HepG2 (cell line): ENCODE data around the gene TRAPPC12. TPM values are rescaled to one million over a fixed set of nuclear protein-coding genes. Genes with fewer than 3 reads are reported as not detected.

Experiments used
- ATAC-seq: fragments of 200-7000 bp; cut with Tn5 transposase; 3 replicates; pipeline ENCODE4 v1.9.1; 2020; ENCODE audit warnings: mild to moderate bottlenecking, moderate library complexity
- BruUV-seq: library from RNA; stranded (reverse); fragments of 400-500 nt; replicated peaks from 2 replicates; lab custom pipeline; 2021; lab: Mats Ljungman, UMichigan
- CTCF ChIA-PET: fragments of 300-600 bp; formaldehyde crosslinking; extraction: SDS; loops from one replicate; lab custom pipeline; 2021; ENCODE audit warnings: low total read pairs, inconsistent platforms, low intra/inter-chr PET ratio; lab: Yijun Ruan, JAX
- POLR2A ChIA-PET: fragments of 350-600 bp; sonication (Branson Sonifier 250); formaldehyde crosslinking; loops from one replicate; lab custom pipeline; 2020; ENCODE audit warnings: antibody characterized with exemption, inconsistent platforms; lab: Yijun Ruan, JAX
- DNase-seq: peaks from one replicate; pipeline ENCODE4 v3.0.0-alpha.2; 2015; ENCODE audit warnings: low spot score
- FAIRE-seq: peaks from 3 replicates; lab custom pipeline; 2011; peaks lifted over from hg19 to GRCh38; lab: Jason Lieb, UNC
- H2AFZ ChIP-seq: one replicate; pipeline ENCODE4 v1.6.1; 2011; ENCODE audit warnings: low read length, inconsistent platforms
- H3K27ac ChIP-seq: fragments of 300-600 bp; 3 replicates; pipeline ENCODE4 v1.8.0; 2011; ENCODE audit warnings: mixed run types, mild to moderate bottlenecking, mixed read lengths, low read length, inconsistent platforms; ENCODE audit not compliant: insufficient read depth; ENCODE audit errors: extremely low read length
- H3K27me3 ChIP-seq, 2 experiments: fragments of 200-600 bp in 1 of 2; 2 replicates in 1 of 2; 3 replicates in 1 of 2; pipeline versions ENCODE4 v1.6.0 to v1.8.0; 2011; ENCODE audit warnings: low read length in 2 of 2, mild to moderate bottlenecking in 2 of 2, moderate library complexity in 2 of 2, inconsistent platforms in 1 of 2; ENCODE audit not compliant: insufficient read depth in 2 of 2, control insufficient read depth in 1 of 2
- H3K36me3 ChIP-seq, 2 experiments: fragments of 200-600 bp in 1 of 2; replicated peaks in 1 of 2; 2 replicates in 1 of 2; 3 replicates in 1 of 2; pipeline versions ENCODE4 v1.5.1 to v1.8.0; 2011; ENCODE audit warnings: low read length in 2 of 2, inconsistent platforms in 1 of 2; ENCODE audit not compliant: insufficient read depth in 2 of 2, control insufficient read depth in 1 of 2
- H3K4me1 ChIP-seq: 2 replicates; pipeline ENCODE4 v1.5.1; 2012; ENCODE audit warnings: low read length, inconsistent platforms; ENCODE audit not compliant: insufficient read depth
- H3K4me2 ChIP-seq: 2 replicates; pipeline ENCODE4 v1.6.0; 2011; ENCODE audit warnings: low read depth, low read length, inconsistent platforms
- H3K4me3 ChIP-seq, 3 experiments: fragments of 200-600 bp in 1 of 3; sonication (generic), shearing (Covaris generic) in 1 of 3; replicated peaks in 1 of 3; 2 replicates each; pipeline ENCODE4 v1.5.1; 2011 to 2016; ENCODE audit warnings: low read length in 3 of 3, inconsistent platforms in 2 of 3, low read depth in 2 of 3, mild to moderate bottlenecking in 2 of 3, control low read depth in 1 of 3, mixed read lengths in 1 of 3; ENCODE audit not compliant: insufficient read depth in 1 of 3
- H3K79me2 ChIP-seq: one replicate; pipeline ENCODE4 v1.6.1; 2011; ENCODE audit warnings: low read length, inconsistent platforms; ENCODE audit not compliant: insufficient read depth
- H3K9ac ChIP-seq: 2 replicates; pipeline ENCODE4 v1.6.0; 2011; ENCODE audit warnings: mild to moderate bottlenecking, low read depth, low read length, inconsistent platforms; ENCODE audit not compliant: insufficient read depth
- H3K9me3 ChIP-seq: 2 replicates; pipeline ENCODE4 v1.5.1; 2012; ENCODE audit warnings: mild to moderate bottlenecking, low read length
- H4K20me1 ChIP-seq: 2 replicates; pipeline ENCODE4 v1.6.0; 2011; ENCODE audit warnings: inconsistent platforms, mild to moderate bottlenecking, low read length, moderate library complexity; ENCODE audit not compliant: insufficient read depth
- AGO1 ChIP-seq: fragments of 200-400 bp; formaldehyde crosslinking; IDR thresholded peaks from 2 replicates; pipeline ENCODE4 v1.6.1; 2017; ENCODE audit warnings: mild to moderate bottlenecking, low read depth, low read length, moderate library complexity; ENCODE audit not compliant: poor library complexity, severe bottlenecking
- CHD2 ChIP-seq: IDR thresholded peaks from 2 replicates; pipeline ENCODE4 v1.6.1; 2011; ENCODE audit warnings: low read depth, low read length, improper control_type of control experiment
- EHMT2 ChIP-seq: fragments of 200-600 bp; sonication (generic); IDR thresholded peaks from 2 replicates; pipeline ENCODE4 v1.7.0; 2017; ENCODE audit warnings: antibody characterized with exemption, low read depth, low read length, borderline replicate concordance
- FOSL2 ChIP-seq: sonication (generic); formaldehyde crosslinking; IDR thresholded peaks from 2 replicates; pipeline ENCODE4 v1.4.0; 2020; ENCODE audit warnings: missing genetic modification reagents
- HNF4G ChIP-seq, 2 experiments: sonication (generic) in 1 of 2; formaldehyde crosslinking in 1 of 2; IDR thresholded peaks; 2 replicates each; pipeline versions ENCODE4 v1.4.0 to v1.6.1; 2011 to 2020; ENCODE audit warnings: borderline replicate concordance in 2 of 2, low read depth in 2 of 2, mild to moderate bottlenecking in 2 of 2, low read length in 1 of 2, missing genetic modification reagents in 1 of 2, moderate library complexity in 1 of 2
- HNRNPK ChIP-seq: fragments of 200-400 bp; formaldehyde crosslinking; IDR thresholded peaks from 2 replicates; pipeline ENCODE4 v1.6.1; 2018; ENCODE audit warnings: low read length, low read depth, moderate library complexity, mild to moderate bottlenecking; ENCODE audit not compliant: poor library complexity, severe bottlenecking
- PAF1 ChIP-seq: IDR thresholded peaks from 2 replicates; pipeline ENCODE4 v1.6.1; 2016; ENCODE audit warnings: missing genetic modification reagents, missing compliant biosample characterization
- RCOR2 ChIP-seq: IDR thresholded peaks from 2 replicates; pipeline ENCODE4 v1.6.1; 2016; ENCODE audit warnings: missing biosample characterization, missing genetic modification reagents
- RORA ChIP-seq: sonication (generic); formaldehyde crosslinking; IDR thresholded peaks from 2 replicates; pipeline ENCODE4 v1.5.0; 2020; ENCODE audit warnings: mild to moderate bottlenecking, missing genetic modification reagents, moderate library complexity
- SP5 ChIP-seq: IDR thresholded peaks from 2 replicates; pipeline ENCODE4 v1.6.1; 2016; ENCODE audit warnings: low read depth, borderline replicate concordance
- TOPORS ChIP-seq: sonication (generic); formaldehyde crosslinking; IDR thresholded peaks from 2 replicates; pipeline ENCODE4 v1.8.0; 2023; ENCODE audit warnings: mild to moderate bottlenecking, missing genetic modification reagents
- YEATS2 ChIP-seq: sonication (generic); formaldehyde crosslinking; IDR thresholded peaks from 2 replicates; pipeline ENCODE4 v1.4.0; 2020; ENCODE audit warnings: missing genetic modification reagents, borderline replicate concordance
- ZNF138 ChIP-seq: sonication (generic); formaldehyde crosslinking; IDR thresholded peaks from 2 replicates; pipeline ENCODE4 v1.5.0; 2020; ENCODE audit warnings: mild to moderate bottlenecking, low read depth, missing genetic modification reagents
- ZNF460 ChIP-seq: sonication (generic); formaldehyde crosslinking; IDR thresholded peaks from 2 replicates; pipeline ENCODE4 v1.5.1; 2020; ENCODE audit warnings: missing genetic modification reagents, mild to moderate bottlenecking, borderline replicate concordance
- ZNF501 ChIP-seq: sonication (generic); formaldehyde crosslinking; IDR thresholded peaks from 2 replicates; pipeline ENCODE4 v1.5.1; 2020; ENCODE audit warnings: mild to moderate bottlenecking, moderate library complexity, missing genetic modification reagents
- ZNF577 ChIP-seq: sonication (generic); formaldehyde crosslinking; IDR thresholded peaks from 2 replicates; pipeline ENCODE4 v1.4.0; 2020; ENCODE audit warnings: mild to moderate bottlenecking, low read depth, missing genetic modification reagents, borderline replicate concordance
- ZNF678 ChIP-seq: sonication (generic); formaldehyde crosslinking; IDR thresholded peaks from 2 replicates; pipeline ENCODE4 v1.4.0; 2020; ENCODE audit warnings: mild to moderate bottlenecking, missing genetic modification reagents
- ZNF800 ChIP-seq: sonication (generic); formaldehyde crosslinking; IDR thresholded peaks from 2 replicates; pipeline ENCODE4 v1.4.0; 2020; ENCODE audit warnings: missing genetic modification reagents
- WGBS: methylation state at CpG from one replicate; pipeline ENCODE4 v1.1.6; 2017; ENCODE audit warnings: low lambda C conversion rate; 5-methylcytosine and 5-hydroxymethylcytosine counted together
- in situ Hi-C: cut with HindIII; loops from 2 replicates; pipeline ENCODE4 v1.10.0; 2017; ENCODE audit warnings: low pct_unique_long_range_greater_than_20kb; ENCODE audit not compliant: extremely low pct_ligation_motif_present
- intact Hi-C: fragments of 100-400 bp; cut with micrococcal nuclease; formaldehyde crosslinking; loops from one replicate; pipeline ENCODE4 v1.10.0; 2022; ENCODE audit not compliant: unreplicated experiment
- polyA plus RNA-seq, 8 experiments: library from polyadenylated mRNA; depleted of rRNA in 3 of 8; stranded (reverse) in 7 of 8; unstranded in 1 of 8; fragments of >200 nt; fragmentation: Illumina TruSeq in 4 of 8; extraction: Trizol in 4 of 8; gene quantifications; 2 replicates each; pipeline versions ENCODE4 v1.2.1 to v1.2.3, GENCODE V29; 2011 to 2016; ENCODE audit warnings: low read depth in 4 of 8, missing spikeins in 1 of 8, mixed read lengths in 1 of 8; ENCODE audit not compliant: insufficient read depth in 1 of 8
- total RNA-seq, 5 experiments: library from RNA; depleted of rRNA; stranded (reverse); fragments of >200 nt; fragmentation: Illumina TruSeq; extraction: Trizol; gene quantifications; 2 replicates each; pipeline ENCODE4 v1.2.3, GENCODE V29; 2016; ENCODE audit warnings: low read depth in 1 of 5
- TF ChIP-seq, protein P1 (sequence below): sonication (generic); formaldehyde crosslinking; IDR thresholded peaks from 2 replicates; pipeline ENCODE4 v1.4.0; 2020; ENCODE audit warnings: mild to moderate bottlenecking, missing genetic modification reagents
- TF ChIP-seq, protein P2 (sequence below): IDR thresholded peaks from 2 replicates; pipeline ENCODE4 v1.6.1; 2016; ENCODE audit warnings: missing compliant biosample characterization, missing genetic modification reagents, borderline replicate concordance

The TRAPPC12 gene
- total and polyA plus RNA-seq, 2 of the 13 experiments (the other 11 are each of a cell fraction or from before 2014, with no cell fraction given): 46.4 to 97.7 TPM

DNA sequence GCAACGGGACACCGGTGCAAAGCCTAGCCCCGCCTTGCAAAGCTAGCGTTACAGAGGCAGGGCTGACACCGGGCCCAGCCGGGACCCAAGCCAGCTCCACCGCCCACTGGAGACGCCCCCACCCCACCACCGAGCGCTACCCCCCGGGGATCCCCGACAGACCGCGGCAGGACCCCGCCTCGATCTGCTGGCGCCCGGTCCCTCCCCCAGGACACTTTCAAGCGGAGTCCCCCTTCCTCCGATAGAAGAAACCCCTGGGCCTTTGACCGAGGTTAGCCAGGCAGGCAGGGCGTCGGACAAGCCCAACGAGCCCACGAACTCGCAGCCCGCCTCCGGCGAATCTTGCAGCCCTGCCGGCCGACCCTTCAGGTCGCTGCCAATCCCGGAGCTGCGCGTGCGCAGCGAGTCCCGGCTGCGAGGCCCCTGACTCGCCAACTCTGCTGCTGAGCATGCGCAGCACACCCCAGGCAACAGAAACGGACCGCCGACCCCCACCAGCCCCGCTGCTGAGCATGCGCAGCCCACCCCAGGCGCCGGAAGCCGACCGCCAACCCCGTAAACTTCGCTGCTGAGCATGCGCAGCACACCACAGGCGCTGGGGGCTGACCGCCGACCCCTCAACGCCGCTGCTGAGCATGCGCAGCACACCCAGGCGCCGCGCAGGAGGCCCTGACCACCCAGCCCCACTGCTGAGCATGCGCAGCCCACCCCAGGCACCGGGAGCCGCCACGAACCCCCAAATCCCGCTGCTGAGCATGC is 139.2 kb downstream of the TRAPPC12 start:
- DNase-seq: peak; percentile 97
- Histone ChIP-seq H3K9me3 (no peaks in the 10 kb centered on the region), H3K27me3 (no peaks in the 10 kb centered on the region), H3K36me3 (peaks cover 3 to 7% of the 10 kb centered on the region in 2 experiments), H3K4me1 (peaks cover 74% of the 10 kb centered on the region), H4K20me1 (no peaks in the 10 kb centered on the region), H3K4me2 (peak overlapping the region; percentile 95), H3K9ac (peak overlapping the region; percentile 94), H3K79me2 (peaks cover 37% of the 10 kb centered on the region), H3K4me3 (peak overlapping the region; percentile 67 to 88 (median 81)), H2AFZ (no peak overlapping the region), H3K27ac (peak overlapping the region; percentile 96)
- WGBS: 2% methylated on average over 27 of the region's 67 CpGs
- intact Hi-C loops (loop anchor here (1.0 kb wide), 3 partner anchors 40 to 57 kb away; partner anchors contain the start of genes RNASEH1 and RPS7), in situ Hi-C loops (no loop called here)
- no TSS peak for BruUV-seq
- ChIA-PET POLR2A (interaction anchor here (0.7 to 4.7 kb wide), 27 partner anchors 10 to 149 kb away, joined by 3 to 60 read pairs (median 5); partner anchors contain the start of genes EIPR1, RNASEH1 and TRAPPC12), CTCF (no interaction called here)
- FAIRE-seq: no peak
- ATAC-seq: peak; percentile 70
- no peak for TF ChIP-seq HNF4G (IDR thresholded peaks at IDR 0.05; ENCODE audit: borderline replicate concordance, low read depth, low read length)
- no peak for TF ChIP-seq HNF4G (CRISPR knock-in tag; IDR thresholded peaks at IDR 0.05; ENCODE audit: borderline replicate concordance, low read depth)
- TF ChIP-seq TOPORS (CRISPR knock-in tag): no peak
- no peak for TF ChIP-seq RORA (CRISPR knock-in tag)
- no peak; the same call in 1 of the 2 replicates for TF ChIP-seq ZNF678 (CRISPR knock-in tag)
- no peak for TF ChIP-seq SP5 (CRISPR knock-in tag)
- TF ChIP-seq EHMT2: no peak
- no peak for TF ChIP-seq ZNF460
- TF ChIP-seq FOSL2 (CRISPR knock-in tag): no peak
- no peak for TF ChIP-seq RCOR2 (CRISPR knock-in tag)
- TF ChIP-seq ZNF577 (CRISPR knock-in tag): no peak
- TF ChIP-seq ZNF138 (CRISPR knock-in tag): no peak
- TF ChIP-seq AGO1: no peak
- peak; percentile 38 for TF ChIP-seq ZNF501
- TF ChIP-seq, protein P1, sequence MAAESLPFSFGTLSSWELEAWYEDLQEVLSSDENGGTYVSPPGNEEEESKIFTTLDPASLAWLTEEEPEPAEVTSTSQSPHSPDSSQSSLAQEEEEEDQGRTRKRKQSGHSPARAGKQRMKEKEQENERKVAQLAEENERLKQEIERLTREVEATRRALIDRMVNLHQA: no peak
- no peak for TF ChIP-seq HNRNPK
- TF ChIP-seq ZNF800: no peak; the same call in 1 of the 2 replicates
- TF ChIP-seq PAF1 (CRISPR knock-in tag): no peak
- TF ChIP-seq CHD2: no peak; the same call in 1 of the 2 replicates
- TF ChIP-seq YEATS2 (CRISPR knock-in tag): no peak
- TF ChIP-seq, protein P2, sequence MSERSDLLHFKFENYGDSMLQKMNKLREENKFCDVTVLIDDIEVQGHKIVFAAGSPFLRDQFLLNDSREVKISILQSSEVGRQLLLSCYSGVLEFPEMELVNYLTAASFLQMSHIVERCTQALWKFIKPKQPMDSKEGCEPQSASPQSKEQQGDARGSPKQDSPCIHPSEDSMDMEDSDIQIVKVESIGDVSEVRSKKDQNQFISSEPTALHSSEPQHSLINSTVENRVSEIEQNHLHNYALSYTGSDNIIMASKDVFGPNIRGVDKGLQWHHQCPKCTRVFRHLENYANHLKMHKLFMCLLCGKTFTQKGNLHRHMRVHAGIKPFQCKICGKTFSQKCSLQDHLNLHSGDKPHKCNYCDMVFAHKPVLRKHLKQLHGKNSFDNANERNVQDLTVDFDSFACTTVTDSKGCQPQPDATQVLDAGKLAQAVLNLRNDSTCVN (CRISPR knock-in tag): peak; percentile 26; the same call in 1 of the 2 replicates
